Progenitor cell of endocrine pancreas (in vitro differentiated cells): ENCODE measurements around the gene MIXL1. TPM values are rescaled to one million over a fixed set of nuclear protein-coding genes. Genes with fewer than 3 reads are reported as not detected.
"Not testable (repeated sequence)": the region's sequence is repeated elsewhere in the genome, so short reads cannot be mapped to it uniquely, and the experiment has no call there.

Experiments
- DNase-seq: peaks from one replicate; pipeline ENCODE4 v3.0.0; 2021; ENCODE audit warnings: low spot score; ENCODE audit not compliant: unreplicated experiment
- H3K27ac Mint-ChIP-seq: 2 replicates; pipeline ENCODE4 v1.8.0; 2021; ENCODE audit warnings: mild to moderate bottlenecking, moderate library complexity, mixed read lengths
- H3K27me3 Mint-ChIP-seq: 2 replicates; pipeline ENCODE4 v1.8.0; 2021; ENCODE audit warnings: mixed read lengths
- H3K36me3 Mint-ChIP-seq: 2 replicates; pipeline ENCODE4 v1.8.0; 2022; ENCODE audit warnings: mixed read lengths; ENCODE audit not compliant: insufficient read depth
- H3K4me1 Mint-ChIP-seq: 2 replicates; pipeline ENCODE4 v1.8.0; 2021; ENCODE audit warnings: low read depth, mixed read lengths
- H3K4me3 Mint-ChIP-seq: 2 replicates; pipeline ENCODE4 v1.8.0; 2021; ENCODE audit warnings: low read depth, mild to moderate bottlenecking, moderate library complexity, mixed read lengths
- H3K9me3 Mint-ChIP-seq: 2 replicates; pipeline ENCODE4 v1.8.0; 2021; ENCODE audit warnings: low read depth, mixed read lengths
- total RNA-seq: library from RNA; stranded (reverse); gene quantifications from 2 replicates; pipeline ENCODE4 v1.2.1, GENCODE V29; 2021
- TF ChIP-seq, protein P1 (sequence below): fragments of 200-600 bp; sonication (generic); IDR thresholded peaks from one replicate; pipeline ENCODE4 v1.5.0; 2021; ENCODE audit warnings: antibody characterized with exemption, mild to moderate bottlenecking; ENCODE audit not compliant: unreplicated experiment

MIXL1 gene
- total RNA-seq, 1 donor from 2014 or later = 1.7 TPM

DNA sequence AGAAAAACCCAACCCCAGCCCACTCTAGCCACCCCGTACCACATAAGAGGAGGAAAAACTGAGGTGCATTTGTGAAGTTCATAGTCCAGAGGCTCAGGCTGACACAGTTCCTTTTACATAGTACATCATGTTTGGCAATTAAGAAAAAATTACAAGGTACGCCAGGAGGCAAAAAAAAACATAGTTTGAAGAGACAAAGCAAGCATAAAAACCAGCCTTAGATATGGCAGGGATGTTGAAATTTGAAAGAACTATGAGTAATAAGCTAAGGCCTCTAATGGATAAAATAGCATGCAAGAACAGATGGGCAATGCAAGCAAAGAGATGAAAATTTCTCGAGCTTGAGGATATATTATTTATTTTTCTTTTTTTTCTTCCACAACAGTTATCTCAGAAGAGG is 31.9 kb downstream of the MIXL1 start:
- Mint-ChIP-seq H3K4me1 (no peaks in the 10 kb centered on the region), H3K27me3 (no peaks in the 10 kb centered on the region), H3K4me3 (no peak overlapping the region), H3K27ac (no peak overlapping the region), H3K9me3 (peaks cover 10% of the 10 kb centered on the region), H3K36me3 (peaks cover 23% of the 10 kb centered on the region)
- TF ChIP-seq, protein P1, sequence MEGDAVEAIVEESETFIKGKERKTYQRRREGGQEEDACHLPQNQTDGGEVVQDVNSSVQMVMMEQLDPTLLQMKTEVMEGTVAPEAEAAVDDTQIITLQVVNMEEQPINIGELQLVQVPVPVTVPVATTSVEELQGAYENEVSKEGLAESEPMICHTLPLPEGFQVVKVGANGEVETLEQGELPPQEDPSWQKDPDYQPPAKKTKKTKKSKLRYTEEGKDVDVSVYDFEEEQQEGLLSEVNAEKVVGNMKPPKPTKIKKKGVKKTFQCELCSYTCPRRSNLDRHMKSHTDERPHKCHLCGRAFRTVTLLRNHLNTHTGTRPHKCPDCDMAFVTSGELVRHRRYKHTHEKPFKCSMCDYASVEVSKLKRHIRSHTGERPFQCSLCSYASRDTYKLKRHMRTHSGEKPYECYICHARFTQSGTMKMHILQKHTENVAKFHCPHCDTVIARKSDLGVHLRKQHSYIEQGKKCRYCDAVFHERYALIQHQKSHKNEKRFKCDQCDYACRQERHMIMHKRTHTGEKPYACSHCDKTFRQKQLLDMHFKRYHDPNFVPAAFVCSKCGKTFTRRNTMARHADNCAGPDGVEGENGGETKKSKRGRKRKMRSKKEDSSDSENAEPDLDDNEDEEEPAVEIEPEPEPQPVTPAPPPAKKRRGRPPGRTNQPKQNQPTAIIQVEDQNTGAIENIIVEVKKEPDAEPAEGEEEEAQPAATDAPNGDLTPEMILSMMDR = no peak
- DNase-seq = no peak

DNA sequence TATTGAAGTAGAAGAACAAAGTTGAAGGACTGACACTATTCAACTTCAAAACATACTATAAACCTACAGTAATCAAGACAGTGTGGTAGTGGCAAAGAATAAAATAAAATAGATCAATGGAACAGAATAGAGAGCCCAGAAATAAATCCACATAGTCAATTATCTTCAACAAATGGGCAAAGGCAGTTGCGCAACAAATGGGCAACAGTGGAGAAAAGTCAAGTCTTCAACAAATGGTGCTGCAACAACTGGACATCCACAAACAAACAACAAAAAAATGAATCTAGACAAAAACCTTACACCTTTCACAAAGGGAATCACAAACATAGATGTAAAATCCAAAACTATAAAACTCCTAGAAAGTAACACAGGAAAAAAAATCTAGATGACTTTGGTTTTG is 38.4 kb downstream of the MIXL1 start:
- no peak for DNase-seq
- Mint-ChIP-seq H3K4me3 (no peak overlapping the region), H3K36me3 (peaks cover 43% of the 10 kb centered on the region), H3K27ac (no peak overlapping the region), H3K27me3 (no peaks in the 10 kb centered on the region), H3K4me1 (no peaks in the 10 kb centered on the region), H3K9me3 (peaks cover 24% of the 10 kb centered on the region)
- TF ChIP-seq, protein P1 = no peak

DNA sequence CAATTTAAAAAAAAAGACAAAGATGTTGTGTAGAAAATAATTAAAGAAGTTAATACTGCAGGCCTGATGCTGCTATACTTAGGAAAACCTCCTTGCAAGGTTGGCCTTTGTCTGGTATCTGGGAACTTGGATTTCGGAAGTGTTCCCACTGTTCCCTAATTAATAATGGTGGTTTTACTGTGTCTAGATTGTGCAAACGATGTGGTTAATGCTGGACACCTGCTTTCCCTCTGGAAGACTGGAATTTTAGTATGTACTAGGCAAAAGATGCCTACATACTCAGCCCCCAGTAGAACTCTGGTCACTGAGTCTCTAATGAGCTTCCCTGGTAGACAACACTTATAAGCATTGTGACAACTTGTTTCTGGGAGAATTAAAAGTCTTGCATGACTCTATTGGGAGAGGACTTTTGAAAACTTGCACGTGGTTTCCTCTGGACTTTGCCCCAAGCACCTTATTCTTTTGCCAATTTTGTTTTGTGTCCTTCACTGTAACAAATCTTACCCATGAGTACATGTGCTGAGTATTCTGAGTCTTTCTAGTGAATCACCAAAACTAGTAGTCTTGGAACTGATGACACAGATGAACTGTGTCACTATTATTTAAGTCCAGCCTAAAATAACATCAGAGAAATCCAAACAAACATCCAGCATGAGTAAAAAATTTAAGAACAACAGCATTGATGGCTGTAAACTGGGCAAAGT is 45.1 kb downstream of the MIXL1 start:
- no peak for DNase-seq
- no peak overlapping the region for H3K4me3 Mint-ChIP-seq
- TF ChIP-seq, protein P1 = no peak
- H3K36me3 Mint-ChIP-seq = peaks cover 7% of the 10 kb centered on the region
- peak overlapping the region; percentile 56 for H3K27ac Mint-ChIP-seq
- peaks cover 23% of the 10 kb centered on the region for H3K4me1 Mint-ChIP-seq
- no peaks in the 10 kb centered on the region for H3K27me3 Mint-ChIP-seq
- H3K9me3 Mint-ChIP-seq = no peaks in the 10 kb centered on the region

DNA sequence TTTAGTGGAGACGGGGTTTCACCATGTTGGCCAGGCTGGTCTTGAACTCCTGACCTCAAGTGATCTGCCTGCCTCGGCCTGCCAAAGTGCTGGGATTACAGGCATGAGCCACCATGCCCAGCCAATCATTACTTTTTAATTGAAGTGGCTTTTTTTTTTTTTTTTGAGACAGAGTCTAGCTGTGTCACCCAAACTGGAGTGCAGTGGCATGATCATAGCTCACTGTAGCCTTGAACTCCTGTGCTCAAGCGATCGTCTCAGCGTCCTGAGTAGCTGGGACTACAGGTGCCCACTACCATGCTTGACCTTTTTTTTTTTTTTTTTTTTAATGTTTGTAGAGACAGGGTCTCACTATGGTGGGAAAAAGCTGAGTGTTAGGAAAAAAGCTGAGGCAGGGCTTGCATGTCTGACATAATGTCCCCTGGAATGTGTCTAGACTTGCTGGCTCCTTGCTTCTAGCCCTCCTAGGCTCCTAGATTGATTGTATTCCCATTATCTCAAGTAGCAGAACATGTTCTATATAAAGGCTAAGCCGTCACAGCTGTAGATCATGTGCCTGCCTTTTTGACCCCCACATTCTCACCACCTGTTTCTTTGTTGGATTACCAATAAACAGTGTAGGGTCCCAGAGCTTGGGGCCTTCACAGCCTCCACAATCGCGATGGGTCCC is 48.9 kb downstream of the MIXL1 start:
- DNase-seq, H3K4me3 Mint-ChIP-seq, H3K36me3 Mint-ChIP-seq, H3K27me3 Mint-ChIP-seq, H3K9me3 Mint-ChIP-seq: not testable (repeated sequence)
- peaks cover 23% of the 10 kb centered on the region for H3K4me1 Mint-ChIP-seq
- H3K27ac Mint-ChIP-seq = peak overlapping the region; percentile 97

DNA sequence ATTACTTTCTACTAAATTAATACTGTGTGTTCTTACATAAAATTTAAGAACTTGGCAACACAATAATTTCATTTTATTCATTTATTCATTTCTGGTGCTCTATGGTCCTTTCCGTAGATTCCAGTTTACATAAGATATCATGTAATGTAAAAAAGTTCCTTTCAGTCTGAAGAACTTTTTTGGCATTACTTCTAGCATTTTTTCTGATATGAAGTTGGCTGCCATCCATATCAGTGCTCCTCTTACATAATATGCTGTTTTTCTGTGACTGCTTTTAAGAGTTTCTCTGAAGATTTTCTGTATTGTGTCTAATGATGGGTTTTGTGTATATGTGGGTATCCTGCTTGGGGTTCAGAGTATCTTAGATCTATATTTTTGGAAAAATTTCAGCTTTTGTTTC is 50.7 kb downstream of the MIXL1 start:
- no peak for DNase-seq
- H3K4me3 Mint-ChIP-seq = no peak overlapping the region
- H3K9me3 Mint-ChIP-seq = no peaks in the 10 kb centered on the region
- peaks cover 14% of the 10 kb centered on the region for H3K4me1 Mint-ChIP-seq
- H3K36me3 Mint-ChIP-seq = peaks cover 8% of the 10 kb centered on the region
- peak overlapping the region; percentile 52 for H3K27ac Mint-ChIP-seq
- TF ChIP-seq, protein P1 = no peak
- no peaks in the 10 kb centered on the region for H3K27me3 Mint-ChIP-seq
